ENCODE results near the gene RBBP8. TPM values are rescaled to one million over a fixed set of nuclear protein-coding genes. Genes with fewer than 3 reads are reported as not detected.
"Not testable (repeated sequence)": the region's sequence is repeated elsewhere in the genome, so short reads cannot be mapped to it uniquely, and the experiment has no call there.

Gene RBBP8
- polyA plus RNA-seq, 1 experiment = 22.1 TPM

GRCh38 chr18:22946846-22947245 is 13.7 kb downstream of the RBBP8 start:
- POLR2A ChIA-PET = no interaction called here
- Histone ChIP-seq H3K27me3 (ENCODE audit: control insufficient read depth, insufficient read depth, low read length) (no peaks in the 10 kb centered on the region), H3K9me3 (ENCODE audit: control insufficient read depth, insufficient read depth, low read length) (no peaks in the 10 kb centered on the region), H3K27ac (ENCODE audit: low read depth, low read length) (no peak overlapping the region), H3K4me3 (ENCODE audit: low read depth, low read length) (no peak overlapping the region)
- no peak for DNase-seq (ENCODE audit: low read depth, low spot score)
- CTCF ChIA-PET = no interaction called here
- no peak for TF ChIP-seq CTCF (IDR thresholded peaks at IDR 0.05; ENCODE audit: low read depth, low read length)

- TF ChIP-seq CTCF (IDR thresholded peaks at IDR 0.05; ENCODE audit: low read depth, low read length) = no peak
- CTCF ChIA-PET = no interaction called here
- POLR2A ChIA-PET = no interaction called here
- H3K27ac ChIP-seq (ENCODE audit: low read depth, low read length) = no peak overlapping the region
- H3K27me3 ChIP-seq (ENCODE audit: control insufficient read depth, insufficient read depth, low read length) = no peaks in the 10 kb centered on the region
- DNase-seq (ENCODE audit: low read depth, low spot score) = no peak
- H3K4me3 ChIP-seq (ENCODE audit: low read depth, low read length) = no peak overlapping the region
- no peaks in the 10 kb centered on the region for H3K9me3 ChIP-seq (ENCODE audit: control insufficient read depth, insufficient read depth, low read length)
Measured at GRCh38 chr18:22951823-22952222, 18.7 kb downstream of the RBBP8 start.

GRCh38 chr18:22952525-22952924 is 19.4 kb downstream of the RBBP8 start:
- no peaks in the 10 kb centered on the region for H3K27me3 ChIP-seq (ENCODE audit: control insufficient read depth, insufficient read depth, low read length)
- H3K4me3 ChIP-seq (ENCODE audit: low read depth, low read length) = no peak overlapping the region
- no peak for DNase-seq (ENCODE audit: low read depth, low spot score)
- no peak overlapping the region for H3K27ac ChIP-seq (ENCODE audit: low read depth, low read length)
- H3K9me3 ChIP-seq (ENCODE audit: control insufficient read depth, insufficient read depth, low read length) = no peaks in the 10 kb centered on the region
- CTCF ChIA-PET = no interaction called here
- TF ChIP-seq CTCF (IDR thresholded peaks at IDR 0.05; ENCODE audit: low read depth, low read length) = no peak
- POLR2A ChIA-PET = no interaction called here

GRCh38 chr18:22953982-22954381 is 20.9 kb downstream of the RBBP8 start:
- CTCF ChIA-PET; H3K27ac ChIP-seq (ENCODE audit: low read depth, low read length); H3K4me3 ChIP-seq (ENCODE audit: low read depth, low read length); H3K27me3 ChIP-seq (ENCODE audit: control insufficient read depth, insufficient read depth, low read length); POLR2A ChIA-PET; DNase-seq (ENCODE audit: low read depth, low spot score); H3K9me3 ChIP-seq (ENCODE audit: control insufficient read depth, insufficient read depth, low read length): not testable (repeated sequence)

GRCh38 chr18:22956226-22956625 is 23.1 kb downstream of the RBBP8 start:
- Histone ChIP-seq H3K27me3 (ENCODE audit: control insufficient read depth, insufficient read depth, low read length) (no peaks in the 10 kb centered on the region), H3K27ac (ENCODE audit: low read depth, low read length) (no peak overlapping the region), H3K4me3 (ENCODE audit: low read depth, low read length) (no peak overlapping the region), H3K9me3 (ENCODE audit: control insufficient read depth, insufficient read depth, low read length) (no peaks in the 10 kb centered on the region)
- TF ChIP-seq CTCF (IDR thresholded peaks at IDR 0.05; ENCODE audit: low read depth, low read length) = no peak
- no peak for DNase-seq (ENCODE audit: low read depth, low spot score)
- ChIA-PET POLR2A (no interaction called here), CTCF (no interaction called here)

GRCh38 chr18:22961156-22961555 is 28.0 kb downstream of the RBBP8 start:
- no peak for TF ChIP-seq CTCF (IDR thresholded peaks at IDR 0.05; ENCODE audit: low read depth, low read length)
- no peak overlapping the region for H3K27ac ChIP-seq (ENCODE audit: low read depth, low read length)
- H3K9me3 ChIP-seq (ENCODE audit: control insufficient read depth, insufficient read depth, low read length) = no peaks in the 10 kb centered on the region
- POLR2A ChIA-PET = no interaction called here
- no peak for DNase-seq (ENCODE audit: low read depth, low spot score)
- no peak overlapping the region for H3K4me3 ChIP-seq (ENCODE audit: low read depth, low read length)
- CTCF ChIA-PET = interaction anchor here (0.6 to 1.3 kb wide), 3 partner anchors 22 to 137 kb away, joined by 3 read pairs; no protein-coding TSS in a partner anchor
- no peaks in the 10 kb centered on the region for H3K27me3 ChIP-seq (ENCODE audit: control insufficient read depth, insufficient read depth, low read length)
